HG03025 (cell line): ENCODE results near the gene GTF2H3.

Experiments
- ATAC-seq: cut with Tn5 transposase; IDR thresholded peaks from one replicate; pipeline ENCODE4 v1.9.1; 2021; ENCODE audit warnings: mild to moderate bottlenecking, moderate library complexity; ENCODE audit not compliant: unreplicated experiment, low FRiP score

GTF2H3 gene

DNA sequence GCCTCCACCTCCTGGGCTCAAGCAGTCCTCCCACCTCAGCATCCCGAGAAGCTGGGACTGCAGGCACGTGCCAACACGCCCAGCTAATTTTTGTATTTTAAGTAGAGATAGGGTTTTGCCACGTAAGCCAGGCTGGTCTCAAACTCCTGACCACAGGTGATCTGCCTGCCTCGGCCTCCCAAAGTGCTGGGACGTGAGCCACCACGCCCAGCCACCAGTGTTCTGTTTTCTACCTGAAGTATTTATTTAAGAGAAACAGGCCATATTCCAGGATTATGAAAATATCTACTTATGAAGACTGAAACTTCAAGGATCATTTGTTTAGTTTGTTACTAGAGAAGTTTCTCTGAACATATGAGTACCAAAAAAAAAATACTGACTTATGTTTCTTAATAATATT lies 10.3 kb downstream of the GTF2H3 start:
- no peak for ATAC-seq

DNA sequence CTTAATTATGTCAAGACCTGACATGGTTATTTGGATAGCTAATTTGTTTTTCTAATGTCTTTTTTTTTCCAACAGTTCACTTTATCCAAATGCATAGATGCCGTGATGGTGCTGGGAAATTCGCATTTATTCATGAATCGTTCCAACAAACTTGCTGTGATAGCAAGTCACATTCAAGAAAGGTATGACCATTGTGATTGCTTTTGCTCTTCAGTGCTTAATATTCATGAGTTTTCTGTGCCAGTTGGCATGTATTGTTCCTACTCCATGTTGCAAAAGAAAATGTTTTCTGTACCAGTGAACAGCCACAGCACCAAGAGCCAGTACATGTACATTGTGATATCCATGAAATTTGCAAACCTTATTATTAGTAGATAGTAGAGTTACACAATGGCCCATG lies 11.8 kb downstream of the GTF2H3 start:
- ATAC-seq: no peak

DNA sequence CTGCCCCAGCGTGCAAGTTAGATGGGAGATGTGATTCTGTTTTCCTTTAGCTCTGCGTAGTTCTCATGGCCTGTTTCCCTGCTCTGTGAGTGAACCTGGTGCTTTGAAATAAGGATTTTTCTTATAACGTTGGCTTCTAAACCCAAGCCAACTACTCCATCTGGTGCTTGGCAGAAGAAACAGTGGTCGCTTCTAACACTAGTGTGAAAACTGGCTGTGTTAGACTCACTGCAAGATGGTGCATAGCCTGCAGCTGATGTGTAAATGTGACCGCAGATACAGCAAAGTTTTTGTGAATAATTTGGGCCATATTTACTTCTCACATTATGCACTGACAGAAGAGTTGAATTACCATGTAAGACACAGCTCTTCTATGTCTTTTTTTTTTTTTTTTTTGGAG lies 12.2 kb downstream of the GTF2H3 start:
- ATAC-seq: no peak

DNA sequence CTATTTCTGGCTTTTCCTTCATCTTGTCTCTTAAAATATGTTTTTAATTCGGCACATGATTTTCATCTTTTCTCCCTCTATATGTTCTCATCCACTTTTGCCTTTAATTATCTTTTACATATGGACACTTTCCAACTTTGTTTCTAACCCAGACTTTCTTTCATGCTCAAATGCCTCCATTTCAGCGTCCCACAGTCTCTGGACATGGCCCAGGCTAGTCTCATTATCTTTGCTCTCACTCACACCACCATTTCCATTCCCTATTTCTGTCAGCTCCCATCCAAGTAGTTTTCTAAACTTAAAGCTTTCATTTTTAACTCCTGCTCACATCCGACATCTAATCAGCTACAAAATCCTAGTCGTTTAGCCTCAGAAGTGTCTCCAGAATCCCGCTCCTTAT lies 14.8 kb downstream of the GTF2H3 start:
- no peak for ATAC-seq

DNA sequence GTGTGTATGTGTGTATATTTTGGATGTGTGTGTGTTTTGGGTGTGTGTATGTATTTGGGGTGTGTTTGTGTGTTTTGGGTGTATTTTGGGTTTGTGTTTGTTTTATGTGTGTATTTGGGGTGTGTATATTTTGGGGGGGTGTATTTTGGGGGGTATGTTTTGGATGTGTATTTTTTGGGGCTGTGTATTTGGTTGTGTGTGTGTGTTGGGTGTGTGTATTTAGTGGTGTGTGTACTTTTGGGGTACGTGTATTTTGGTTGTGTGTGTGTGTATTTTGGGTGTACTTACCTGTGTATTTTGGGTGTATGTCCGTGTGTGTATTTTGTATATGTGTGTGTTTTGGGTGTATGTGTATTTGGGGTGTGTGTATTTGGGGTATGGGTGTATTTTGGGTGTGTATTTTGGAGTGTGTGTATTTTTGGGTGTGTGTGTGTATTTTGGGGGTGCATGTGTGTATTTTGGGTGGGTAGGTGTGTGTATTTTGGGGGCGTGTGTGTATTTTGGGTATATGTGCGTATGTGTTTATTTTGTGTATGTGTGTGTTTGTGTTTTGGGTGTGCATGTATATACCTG lies 20.6 kb downstream of the GTF2H3 start:
- no peak for ATAC-seq

DNA sequence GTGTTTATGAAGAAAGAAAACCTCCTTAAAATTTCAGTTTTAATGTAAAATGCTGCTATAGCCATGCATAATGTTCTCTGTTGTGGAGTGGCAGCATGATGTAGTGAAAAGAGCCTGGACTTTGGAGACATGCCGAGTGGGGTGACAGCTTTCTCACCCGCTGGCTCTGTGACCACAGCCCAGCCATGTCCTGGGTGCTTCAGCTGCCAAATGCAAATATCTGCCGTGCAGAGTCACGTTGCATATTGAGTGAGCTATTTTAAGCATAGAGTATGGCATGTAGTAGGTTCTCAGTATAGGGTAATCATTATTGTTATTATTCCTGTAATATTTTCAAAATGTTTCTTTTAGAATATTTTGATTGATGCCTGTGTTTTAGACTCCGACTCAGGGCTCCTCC lies 21.8 kb downstream of the GTF2H3 start:
- no peak for ATAC-seq

DNA sequence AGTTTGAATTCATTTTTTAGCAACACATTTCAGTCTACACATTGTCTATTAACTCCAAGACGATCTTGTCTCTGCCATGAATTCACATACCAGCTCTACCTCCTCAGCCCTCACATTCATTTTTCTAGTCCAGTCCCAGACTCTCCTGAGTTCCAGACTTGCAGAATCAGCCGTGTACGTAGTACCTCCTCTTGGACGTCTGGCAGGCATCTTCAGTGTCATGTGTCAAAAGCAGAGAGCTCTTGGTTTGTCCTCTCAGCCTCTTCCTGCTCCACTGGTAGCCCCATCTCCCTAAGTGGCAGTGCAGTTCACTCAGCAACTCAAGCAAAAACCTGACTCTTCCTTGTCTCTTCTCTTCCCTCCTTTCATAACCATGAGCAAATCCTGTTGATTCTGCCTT lies 22.8 kb downstream of the GTF2H3 start:
- ATAC-seq: no peak

DNA sequence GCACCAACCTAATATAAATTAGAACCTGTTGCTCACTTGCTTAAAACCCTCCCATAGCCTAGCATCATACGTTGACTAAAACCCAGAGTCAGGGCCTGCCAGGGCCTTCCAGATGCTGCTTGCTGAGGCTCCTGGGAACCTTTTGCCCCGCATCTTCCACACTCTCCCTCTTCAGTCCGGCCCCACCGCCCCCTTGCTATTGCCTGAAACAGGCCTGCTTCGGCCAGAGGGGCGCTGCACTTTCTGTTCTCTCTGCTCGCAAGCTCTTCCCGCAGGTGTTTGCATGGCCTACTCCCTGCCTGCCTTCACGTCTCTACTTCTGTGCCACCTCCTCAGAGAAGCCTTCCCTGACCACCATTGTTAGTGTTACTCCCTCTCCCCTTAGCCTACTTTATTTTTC lies 23.6 kb downstream of the GTF2H3 start:
- no peak for ATAC-seq

DNA sequence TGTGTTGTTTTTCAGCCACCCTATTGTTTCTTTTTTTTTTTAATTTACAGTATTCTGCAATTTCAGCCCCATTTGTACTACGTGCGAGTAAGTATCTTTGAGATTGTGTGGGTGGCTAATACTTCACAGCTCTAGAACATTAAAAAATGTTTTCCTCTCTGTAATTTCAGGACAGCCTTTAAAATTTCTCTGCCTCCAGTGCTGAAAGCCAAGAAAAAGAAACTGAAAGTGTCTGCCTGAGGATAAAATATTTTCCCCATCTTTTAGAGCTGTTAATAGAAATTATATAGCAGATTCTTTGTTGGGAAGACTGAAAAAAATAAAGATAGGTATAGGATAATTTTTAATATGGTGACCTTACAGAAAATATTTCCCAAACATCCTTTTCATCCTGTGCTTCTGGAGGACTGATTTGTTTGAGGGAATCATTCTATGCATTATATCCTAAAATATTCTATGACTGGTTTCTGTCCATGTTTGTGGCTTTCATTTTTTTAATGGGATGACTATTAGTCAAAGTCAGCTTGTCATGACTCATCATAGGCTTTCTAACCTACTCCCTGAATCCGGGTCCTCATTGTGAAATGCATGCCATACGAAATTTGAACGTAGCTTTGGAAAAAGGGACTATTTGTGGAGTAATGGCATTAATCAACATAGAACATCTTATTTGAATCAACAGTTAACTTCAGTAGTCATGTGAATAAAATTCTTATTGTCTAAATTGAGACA lies 26.5 kb downstream of the GTF2H3 start:
- no peak for ATAC-seq

DNA sequence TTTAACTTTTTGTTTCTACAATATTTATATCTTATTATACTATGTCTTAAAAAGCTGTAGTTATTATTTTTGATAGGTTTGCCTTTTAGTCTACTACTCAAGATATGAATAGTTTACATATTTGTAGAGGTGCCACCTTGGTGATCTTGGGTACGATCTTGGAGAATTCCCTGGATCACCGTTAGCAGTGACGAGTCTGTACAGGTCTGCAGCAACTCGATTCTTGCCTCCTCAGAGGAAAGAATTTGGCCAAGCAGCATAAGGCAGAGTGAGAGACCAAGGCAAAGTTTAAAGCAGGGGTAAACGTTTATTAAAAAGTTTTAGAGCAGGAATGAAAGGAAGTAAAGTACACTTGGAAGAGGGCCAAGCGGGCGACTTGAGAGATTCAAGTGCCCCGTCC lies 34.1 kb downstream of the GTF2H3 start:
- no peak for ATAC-seq

DNA sequence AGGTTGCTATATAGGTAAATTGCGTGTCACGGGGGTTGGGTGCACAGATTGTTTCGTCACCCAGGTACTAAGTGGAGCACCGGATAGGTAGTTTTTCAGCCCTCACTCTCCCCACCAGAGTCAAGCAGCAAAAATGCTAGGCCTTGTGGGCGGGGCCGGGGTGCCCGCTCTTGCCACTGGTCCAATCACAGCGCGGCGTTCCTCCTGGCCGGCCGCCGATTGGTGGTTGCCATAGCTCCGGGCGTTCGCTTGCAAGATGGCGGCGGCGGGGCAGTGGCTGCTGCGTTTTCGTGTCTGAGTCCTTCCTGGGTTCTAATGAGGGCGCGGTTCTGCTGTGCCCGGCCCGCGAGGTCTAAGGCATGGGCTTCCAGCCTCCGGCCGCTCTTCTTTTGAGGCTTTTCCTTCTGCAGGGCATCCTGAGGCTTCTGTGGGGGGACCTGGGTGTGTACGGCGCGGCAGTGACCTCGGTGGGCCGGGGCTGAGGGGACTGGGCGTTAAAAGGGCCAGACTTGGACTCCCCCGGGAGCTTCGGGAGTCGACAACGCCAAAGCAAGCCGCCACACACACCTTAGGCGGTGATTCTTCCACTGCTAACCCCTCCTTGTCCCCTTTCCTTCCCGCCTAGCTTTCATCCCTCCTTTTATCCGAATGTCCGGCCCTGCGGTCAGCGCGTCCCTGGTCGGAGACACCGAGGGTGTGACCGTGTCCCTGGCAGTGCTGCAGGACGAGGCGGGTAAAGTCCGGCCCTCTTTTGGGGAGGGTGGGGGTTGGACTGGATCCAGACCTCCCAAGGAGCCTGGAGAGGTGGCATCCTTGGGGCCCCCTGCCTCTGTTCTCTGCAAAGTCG lies 37.5 kb downstream of the GTF2H3 start, which contains the start of gene TCTN2:
Gene TCTN2 (plus strand): TSS at position 232 of the 847 bp plus-strand sequence. CDS start 128 bp downstream, at position 360.
- ATAC-seq: peak; percentile 88

DNA sequence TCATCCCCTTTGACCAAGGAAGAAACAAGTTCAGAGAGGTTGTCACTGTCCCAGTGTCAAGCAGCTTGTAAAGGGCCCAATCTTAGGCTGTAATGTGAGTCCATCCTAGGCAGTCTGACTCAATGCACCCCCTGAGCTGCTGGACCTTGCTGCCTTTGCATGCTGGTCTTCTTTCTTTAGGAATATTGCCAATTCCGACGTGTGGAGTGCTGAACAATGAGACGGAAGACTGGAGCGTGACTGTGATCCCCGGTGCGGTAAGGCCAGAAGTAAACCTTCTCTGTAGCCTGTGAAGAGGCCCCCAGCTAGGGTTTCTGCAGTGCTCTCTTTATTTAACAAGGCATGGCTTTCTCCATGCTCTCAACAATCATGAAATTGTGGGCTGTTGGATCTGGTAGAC lies 38.2 kb downstream of the GTF2H3 start:
- ATAC-seq: no peak

DNA sequence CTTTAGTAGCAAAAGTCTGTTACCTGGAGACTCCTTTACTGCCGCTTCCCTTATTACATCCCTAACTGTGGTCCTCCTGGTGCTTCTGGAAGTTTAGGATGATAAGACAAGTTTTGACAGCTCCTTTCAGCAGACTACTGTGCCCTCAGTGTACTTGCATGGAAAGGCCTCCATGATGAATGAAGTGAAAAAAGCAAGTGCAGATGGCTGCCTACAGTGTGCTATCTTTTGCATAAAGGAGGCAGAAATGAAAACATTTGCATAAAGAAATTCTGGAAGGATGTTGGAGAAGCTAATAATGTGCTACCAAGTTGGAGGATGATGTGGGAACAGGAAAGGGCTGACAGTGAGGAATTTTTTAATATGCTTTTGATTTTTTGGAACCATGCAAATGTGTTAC lies 41.8 kb downstream of the GTF2H3 start:
- ATAC-seq: no peak

DNA sequence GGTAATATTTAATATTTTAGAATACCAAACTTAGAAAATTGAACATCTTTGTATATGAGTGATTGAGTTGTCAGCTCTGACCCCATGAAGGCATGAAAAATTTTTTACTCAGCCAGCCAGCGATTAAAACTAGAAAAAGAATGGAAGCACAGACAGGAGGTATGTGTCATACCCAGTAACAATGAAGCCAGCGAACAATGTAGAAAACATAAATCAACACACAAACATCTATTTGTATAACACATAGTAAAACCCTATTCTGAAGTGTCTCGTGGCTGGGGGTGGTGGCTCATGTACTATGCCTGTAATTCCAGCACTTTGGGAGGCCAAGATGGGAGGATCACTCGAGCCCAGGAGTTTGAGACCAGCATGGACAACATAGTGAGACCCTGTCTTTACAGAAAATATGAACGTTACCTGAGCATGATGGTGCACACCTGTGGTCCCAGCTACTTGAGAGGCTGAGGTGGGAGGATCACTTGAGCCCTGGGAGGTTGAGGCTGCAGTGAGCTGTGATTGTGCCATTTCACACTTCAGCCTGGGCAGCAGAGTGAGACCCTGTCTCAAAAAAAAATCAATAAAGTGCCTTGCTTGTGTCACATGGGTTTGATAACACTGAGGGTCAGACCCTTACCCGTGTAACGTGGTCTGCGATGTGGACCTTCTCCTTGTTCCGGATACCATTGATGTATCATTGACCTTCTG lies 43.1 kb downstream of the GTF2H3 start:
- no peak for ATAC-seq

DNA sequence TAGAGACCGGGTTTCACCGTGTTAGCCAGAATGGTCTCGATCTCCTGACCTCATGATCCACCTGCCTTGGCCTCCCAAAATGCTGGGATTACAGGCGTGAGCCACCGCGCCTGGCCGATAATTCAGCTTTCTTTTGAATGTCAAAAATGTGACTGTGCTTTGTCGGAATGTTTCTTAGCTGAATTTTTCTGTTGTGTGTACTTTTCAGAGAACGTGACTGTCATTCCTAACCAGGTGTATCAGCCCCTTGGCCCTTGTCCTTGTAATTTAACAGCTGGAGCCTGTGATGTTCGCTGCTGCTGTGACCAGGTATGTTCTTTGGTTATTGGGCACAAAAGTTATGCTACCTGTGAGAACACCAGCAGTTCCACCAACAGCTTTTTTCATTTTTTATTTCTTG lies 45.4 kb downstream of the GTF2H3 start:
- ATAC-seq: no peak

DNA sequence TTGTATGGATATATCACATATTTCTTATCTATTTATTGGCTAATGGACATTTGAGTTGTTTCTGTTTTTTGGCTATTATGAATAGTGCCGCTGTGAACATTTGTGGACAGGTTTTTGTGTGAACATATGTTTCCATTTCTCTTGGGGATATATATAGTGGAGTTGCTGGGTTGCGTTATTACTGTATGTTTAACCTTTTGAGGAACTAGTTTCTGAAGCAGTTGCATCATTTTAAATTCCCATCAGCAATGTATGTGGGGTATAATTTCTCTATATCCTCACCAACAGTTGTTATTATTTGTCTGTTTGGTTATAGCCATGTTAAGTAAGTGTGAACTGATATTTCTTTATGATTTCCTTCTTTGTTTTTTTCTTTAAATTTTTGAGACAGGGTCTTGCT lies 48.0 kb downstream of the GTF2H3 start:
- ATAC-seq: no peak

DNA sequence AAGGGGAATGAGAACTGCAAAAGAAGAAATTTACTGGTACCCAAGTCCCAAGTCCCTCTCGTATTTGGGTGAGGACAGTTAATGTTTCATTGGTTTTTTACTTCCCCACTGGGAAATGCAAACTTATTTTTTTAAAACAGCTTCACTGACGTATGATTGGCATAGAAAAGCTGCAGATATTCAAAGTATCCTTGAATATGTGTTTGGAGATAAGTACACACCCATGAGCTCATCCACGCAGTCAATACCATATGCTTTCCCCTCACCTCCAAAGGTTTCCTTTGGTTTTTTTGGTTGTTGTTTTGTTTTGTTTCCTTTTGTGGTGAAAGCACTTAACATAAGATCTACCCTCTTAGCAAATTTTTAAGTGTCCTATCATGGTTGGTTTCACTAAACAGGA lies 50.3 kb downstream of the GTF2H3 start:
- no peak for ATAC-seq

DNA sequence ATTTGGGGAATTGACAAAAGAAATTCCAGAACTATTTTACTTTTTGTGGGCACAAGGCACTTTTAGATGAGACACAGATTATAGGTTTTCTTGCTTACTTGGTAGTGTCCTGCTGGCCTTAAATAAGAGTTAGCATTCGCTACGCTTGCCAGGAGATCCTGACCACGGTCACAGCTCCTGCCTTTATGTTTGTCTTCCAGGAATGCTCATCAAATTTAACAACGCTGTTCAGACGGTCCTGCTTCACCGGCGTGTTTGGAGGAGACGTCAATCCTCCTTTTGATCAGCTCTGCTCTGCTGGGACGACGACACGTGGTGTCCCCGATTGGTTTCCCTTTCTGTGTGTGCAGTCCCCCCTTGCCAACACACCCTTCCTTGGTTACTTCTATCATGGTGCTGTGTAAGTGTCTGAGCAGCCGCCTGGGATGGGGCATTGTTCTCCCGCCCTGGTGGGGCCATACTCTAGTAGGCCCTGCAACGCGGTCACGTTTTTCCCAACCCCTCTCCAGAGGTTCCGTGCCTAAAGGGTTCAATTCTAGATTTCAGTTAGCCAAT lies 53.1 kb downstream of the GTF2H3 start:
- ATAC-seq: no peak

DNA sequence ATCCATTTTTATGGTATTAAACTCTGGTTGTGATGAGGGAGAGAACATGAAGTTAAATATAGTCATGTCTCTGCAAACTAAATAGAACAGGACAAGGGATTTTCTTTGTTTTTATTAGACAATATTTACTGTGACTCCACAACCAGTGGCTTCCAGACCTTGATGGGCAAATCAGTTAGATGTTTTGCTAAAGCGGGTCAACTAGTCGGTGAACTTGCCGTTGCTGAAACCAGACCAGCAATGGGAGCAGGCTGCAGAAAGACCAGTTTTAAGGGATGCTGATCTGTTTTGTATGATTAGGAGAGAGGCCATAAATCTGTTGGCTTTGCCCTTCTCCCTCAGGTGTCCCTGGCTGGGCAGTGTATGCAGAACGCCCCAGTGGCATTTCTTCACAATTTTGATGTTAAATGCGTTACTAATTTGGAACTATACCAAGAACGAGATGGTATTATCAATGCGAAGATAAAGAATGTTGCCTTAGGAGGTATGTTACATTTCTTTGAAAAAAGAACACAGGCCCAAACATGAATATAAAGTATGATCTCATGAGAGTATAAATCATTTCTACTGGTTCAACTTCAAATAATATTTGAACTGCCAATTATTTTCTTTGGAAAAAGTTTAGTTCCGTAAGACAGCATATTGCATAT lies 56.7 kb downstream of the GTF2H3 start:
- ATAC-seq: no peak

DNA sequence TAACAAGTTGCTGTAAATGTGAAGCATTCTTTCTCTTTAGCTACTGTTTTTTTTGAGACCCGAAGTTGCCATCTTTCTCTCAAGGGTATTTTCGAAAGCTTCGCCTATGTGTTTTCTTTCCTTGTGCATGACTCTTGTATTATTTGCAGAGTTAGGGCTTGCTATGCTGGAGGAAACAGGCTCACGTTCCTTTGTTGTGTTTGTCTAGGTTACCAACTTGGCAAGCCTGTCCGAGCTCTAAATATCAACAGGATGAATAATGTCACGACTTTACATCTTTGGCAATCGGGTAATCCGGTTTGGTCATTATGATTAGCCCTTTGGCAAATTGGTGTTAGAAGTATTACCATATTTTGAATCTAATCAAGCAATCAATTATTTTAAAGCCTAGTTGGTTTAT lies 62.6 kb downstream of the GTF2H3 start:
- ATAC-seq: no peak
